ENCODE results near the gene PKP4.

Gene PKP4, protein sequence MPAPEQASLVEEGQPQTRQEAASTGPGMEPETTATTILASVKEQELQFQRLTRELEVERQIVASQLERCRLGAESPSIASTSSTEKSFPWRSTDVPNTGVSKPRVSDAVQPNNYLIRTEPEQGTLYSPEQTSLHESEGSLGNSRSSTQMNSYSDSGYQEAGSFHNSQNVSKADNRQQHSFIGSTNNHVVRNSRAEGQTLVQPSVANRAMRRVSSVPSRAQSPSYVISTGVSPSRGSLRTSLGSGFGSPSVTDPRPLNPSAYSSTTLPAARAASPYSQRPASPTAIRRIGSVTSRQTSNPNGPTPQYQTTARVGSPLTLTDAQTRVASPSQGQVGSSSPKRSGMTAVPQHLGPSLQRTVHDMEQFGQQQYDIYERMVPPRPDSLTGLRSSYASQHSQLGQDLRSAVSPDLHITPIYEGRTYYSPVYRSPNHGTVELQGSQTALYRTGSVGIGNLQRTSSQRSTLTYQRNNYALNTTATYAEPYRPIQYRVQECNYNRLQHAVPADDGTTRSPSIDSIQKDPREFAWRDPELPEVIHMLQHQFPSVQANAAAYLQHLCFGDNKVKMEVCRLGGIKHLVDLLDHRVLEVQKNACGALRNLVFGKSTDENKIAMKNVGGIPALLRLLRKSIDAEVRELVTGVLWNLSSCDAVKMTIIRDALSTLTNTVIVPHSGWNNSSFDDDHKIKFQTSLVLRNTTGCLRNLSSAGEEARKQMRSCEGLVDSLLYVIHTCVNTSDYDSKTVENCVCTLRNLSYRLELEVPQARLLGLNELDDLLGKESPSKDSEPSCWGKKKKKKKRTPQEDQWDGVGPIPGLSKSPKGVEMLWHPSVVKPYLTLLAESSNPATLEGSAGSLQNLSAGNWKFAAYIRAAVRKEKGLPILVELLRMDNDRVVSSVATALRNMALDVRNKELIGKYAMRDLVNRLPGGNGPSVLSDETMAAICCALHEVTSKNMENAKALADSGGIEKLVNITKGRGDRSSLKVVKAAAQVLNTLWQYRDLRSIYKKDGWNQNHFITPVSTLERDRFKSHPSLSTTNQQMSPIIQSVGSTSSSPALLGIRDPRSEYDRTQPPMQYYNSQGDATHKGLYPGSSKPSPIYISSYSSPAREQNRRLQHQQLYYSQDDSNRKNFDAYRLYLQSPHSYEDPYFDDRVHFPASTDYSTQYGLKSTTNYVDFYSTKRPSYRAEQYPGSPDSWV

DNA sequence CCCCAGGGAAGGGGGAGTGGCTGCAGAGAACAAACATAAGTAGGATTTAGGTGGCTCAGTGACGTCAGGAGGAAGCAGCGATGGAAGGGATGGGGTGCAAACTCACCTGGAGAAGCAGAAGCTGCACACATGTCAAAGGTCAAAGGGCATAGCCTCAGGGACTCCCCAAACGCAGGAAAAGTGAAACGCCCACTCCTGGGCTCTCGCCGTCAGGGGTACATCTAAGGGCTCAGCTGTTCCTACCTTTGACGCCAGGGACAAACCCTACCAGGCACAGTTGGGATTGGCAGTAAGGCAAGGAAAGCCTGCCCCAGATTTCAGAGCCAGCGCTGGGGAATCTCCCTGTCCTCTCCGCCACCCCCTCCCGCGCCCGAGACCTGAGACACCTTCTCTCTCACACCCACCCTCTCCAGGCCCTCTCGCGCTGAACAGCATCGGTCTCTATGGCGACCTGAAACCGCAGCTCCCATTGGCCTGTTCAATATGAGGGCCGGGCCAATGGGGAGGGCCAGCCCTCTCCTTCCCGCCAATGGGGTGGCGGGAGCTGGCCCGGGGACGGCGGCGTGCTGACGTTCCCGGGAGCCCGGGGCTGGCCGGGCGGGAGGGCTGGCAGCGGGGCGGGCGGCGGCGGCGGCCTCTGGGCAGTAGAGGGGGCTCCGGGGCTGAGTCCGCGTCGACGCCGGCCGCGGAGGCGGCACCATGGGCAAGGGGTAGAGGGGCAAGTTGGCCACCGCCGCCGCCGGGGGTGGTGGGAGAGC lies at the start of gene PKP4, which contains the start of gene CCDC148:
Gene PKP4 (plus strand): TSS at position 644 of the 758 bp plus-strand sequence. CDS start 76,233 bp downstream, outside the sequence.
Gene CCDC148 (minus strand): TSS at position 445 of the 758 bp plus-strand sequence. CDS start 314 bp downstream, at position 131.
- H3K4me3 ChIP-seq (ENCODE audit: low read length), result peak within 1 kb of the TSS; percentile 79
- TF ChIP-seq, protein P1, sequence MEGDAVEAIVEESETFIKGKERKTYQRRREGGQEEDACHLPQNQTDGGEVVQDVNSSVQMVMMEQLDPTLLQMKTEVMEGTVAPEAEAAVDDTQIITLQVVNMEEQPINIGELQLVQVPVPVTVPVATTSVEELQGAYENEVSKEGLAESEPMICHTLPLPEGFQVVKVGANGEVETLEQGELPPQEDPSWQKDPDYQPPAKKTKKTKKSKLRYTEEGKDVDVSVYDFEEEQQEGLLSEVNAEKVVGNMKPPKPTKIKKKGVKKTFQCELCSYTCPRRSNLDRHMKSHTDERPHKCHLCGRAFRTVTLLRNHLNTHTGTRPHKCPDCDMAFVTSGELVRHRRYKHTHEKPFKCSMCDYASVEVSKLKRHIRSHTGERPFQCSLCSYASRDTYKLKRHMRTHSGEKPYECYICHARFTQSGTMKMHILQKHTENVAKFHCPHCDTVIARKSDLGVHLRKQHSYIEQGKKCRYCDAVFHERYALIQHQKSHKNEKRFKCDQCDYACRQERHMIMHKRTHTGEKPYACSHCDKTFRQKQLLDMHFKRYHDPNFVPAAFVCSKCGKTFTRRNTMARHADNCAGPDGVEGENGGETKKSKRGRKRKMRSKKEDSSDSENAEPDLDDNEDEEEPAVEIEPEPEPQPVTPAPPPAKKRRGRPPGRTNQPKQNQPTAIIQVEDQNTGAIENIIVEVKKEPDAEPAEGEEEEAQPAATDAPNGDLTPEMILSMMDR (IDR thresholded peaks at IDR 0.05; ENCODE audit: insufficient read depth, low read depth, low read length, missing control alignments), result peak; percentile 37
- peak; percentile 95 for DNase-seq (ENCODE audit: low read depth)

DNA sequence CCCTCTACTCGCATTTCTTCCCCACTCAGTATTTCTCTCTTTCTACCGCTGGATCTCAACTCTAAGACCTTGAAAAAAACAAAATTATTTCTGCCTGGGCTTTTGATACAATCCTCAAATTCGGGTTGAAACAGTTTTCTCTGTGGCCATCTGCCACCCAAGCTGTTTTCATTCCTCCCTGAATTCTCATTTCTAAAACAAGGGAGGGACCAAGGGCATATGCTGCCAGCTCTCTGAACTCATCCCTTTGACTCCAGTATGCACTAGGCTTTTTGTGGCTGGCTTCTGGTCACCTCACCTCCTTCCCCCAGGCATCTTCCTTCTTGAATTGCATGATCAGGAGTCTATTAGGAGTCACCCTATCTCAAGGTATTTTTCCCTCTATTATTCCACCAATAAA lies 49.7 kb upstream of the PKP4 start:
- no peak overlapping the region for H3K4me3 ChIP-seq (ENCODE audit: low read length)
- TF ChIP-seq, protein P1 (IDR thresholded peaks at IDR 0.05; ENCODE audit: insufficient read depth, low read depth, low read length, missing control alignments), result no peak
- no peak for DNase-seq (ENCODE audit: low read depth)

DNA sequence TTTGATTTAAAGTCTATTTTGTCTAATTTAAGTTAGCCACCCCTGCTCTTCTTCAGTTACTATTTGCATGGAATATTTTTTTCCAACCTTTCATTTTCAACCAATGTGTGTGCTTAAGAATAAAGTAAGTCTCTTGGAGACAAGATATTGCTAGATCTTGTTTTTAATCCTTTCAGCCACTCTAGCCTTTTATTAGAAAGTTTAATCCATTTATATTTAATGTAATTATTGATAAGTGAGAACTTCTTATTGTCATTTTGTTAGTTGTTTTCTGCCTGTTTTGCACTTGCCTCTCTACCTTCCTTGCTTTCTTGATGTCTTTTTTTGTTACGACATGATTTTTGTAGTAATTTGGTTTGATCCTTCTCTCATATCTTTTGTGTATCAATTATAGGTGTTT lies 46.6 kb upstream of the PKP4 start:
- TF ChIP-seq, protein P1 (IDR thresholded peaks at IDR 0.05; ENCODE audit: insufficient read depth, low read depth, low read length, missing control alignments), result no peak
- no peak for DNase-seq (ENCODE audit: low read depth)
- H3K4me3 ChIP-seq (ENCODE audit: low read length), result no peak overlapping the region

DNA sequence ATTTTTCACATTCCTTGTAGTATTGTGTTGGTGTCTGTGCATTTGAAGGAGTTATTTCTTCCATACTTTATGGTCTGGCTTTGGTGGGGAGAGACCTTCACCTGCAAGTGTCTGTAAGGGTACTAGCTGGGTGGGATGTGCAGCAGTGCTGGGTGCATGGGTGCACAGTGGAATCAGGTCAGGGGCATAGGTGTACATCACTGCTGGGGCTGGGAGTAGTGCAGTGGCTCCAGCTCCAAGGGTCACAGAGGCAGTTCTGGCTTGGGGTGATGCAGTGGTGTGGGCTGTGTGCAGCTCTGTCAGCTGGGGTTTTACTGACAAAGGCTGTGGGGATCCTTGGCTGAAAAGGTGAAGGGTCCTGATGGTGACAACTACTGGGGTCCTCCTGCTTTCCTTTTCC lies 45.0 kb upstream of the PKP4 start:
- no peak overlapping the region for H3K4me3 ChIP-seq (ENCODE audit: low read length)
- TF ChIP-seq, protein P1 (IDR thresholded peaks at IDR 0.05; ENCODE audit: insufficient read depth, low read depth, low read length, missing control alignments), result no peak

DNA sequence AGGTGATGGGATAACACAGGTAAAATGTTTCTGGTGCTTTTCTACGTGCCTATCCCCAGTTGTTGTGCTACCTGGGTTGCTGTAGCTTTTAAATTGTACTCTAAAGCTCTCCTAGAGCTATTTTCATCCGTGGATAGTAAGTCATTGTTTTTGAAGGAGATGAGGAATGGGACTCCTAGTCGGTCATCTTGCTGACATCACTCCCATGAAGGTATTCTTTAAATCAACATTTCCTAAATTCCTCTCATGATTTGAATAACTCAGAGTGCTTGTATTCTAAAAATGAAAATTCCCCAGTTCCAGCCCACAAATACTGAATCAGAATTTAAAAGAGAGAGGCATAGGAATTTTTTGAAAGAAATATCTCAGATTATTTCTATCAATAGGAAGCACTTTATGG lies 44.5 kb upstream of the PKP4 start:
- TF ChIP-seq, protein P1 (IDR thresholded peaks at IDR 0.05; ENCODE audit: insufficient read depth, low read depth, low read length, missing control alignments), result no peak
- DNase-seq (ENCODE audit: low read depth), result no peak
- no peak overlapping the region for H3K4me3 ChIP-seq (ENCODE audit: low read length)

More for the DNA sequence above, 45.0 kb upstream of the PKP4 start:
- DNase-seq (ENCODE audit: low read depth), result no peak

DNA sequence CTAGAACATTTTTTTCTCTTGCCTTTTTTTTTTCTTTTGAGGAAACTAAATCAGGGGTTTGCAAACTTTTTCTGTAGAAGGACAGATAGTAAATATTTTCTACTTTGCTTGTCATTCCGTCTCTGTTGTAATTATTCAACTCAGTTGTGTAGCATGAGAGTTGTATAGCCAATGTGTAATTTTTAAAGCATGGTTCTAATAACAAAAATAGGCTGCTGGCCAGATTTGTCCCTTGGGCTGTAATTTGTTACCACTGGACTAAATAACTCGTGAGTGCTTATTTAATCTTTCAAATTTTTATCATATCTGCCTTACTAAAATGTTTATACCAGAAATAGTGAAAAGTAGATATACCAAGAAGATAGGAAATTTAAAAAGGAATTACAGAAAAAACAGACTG lies 43.2 kb upstream of the PKP4 start:
- TF ChIP-seq, protein P1 (IDR thresholded peaks at IDR 0.05; ENCODE audit: insufficient read depth, low read depth, low read length, missing control alignments), result no peak
- DNase-seq (ENCODE audit: low read depth), result no peak
- no peak overlapping the region for H3K4me3 ChIP-seq (ENCODE audit: low read length)

All from epithelial cell of esophagus (primary cell).